ENCODE results near the gene TPM4. TPM values are rescaled to one million over a fixed set of nuclear protein-coding genes. Genes with fewer than 3 reads are reported as not detected.

Gene TPM4
- total RNA-seq, 2 experiments from 2014 or later, result 362 to 416 TPM

DNA sequence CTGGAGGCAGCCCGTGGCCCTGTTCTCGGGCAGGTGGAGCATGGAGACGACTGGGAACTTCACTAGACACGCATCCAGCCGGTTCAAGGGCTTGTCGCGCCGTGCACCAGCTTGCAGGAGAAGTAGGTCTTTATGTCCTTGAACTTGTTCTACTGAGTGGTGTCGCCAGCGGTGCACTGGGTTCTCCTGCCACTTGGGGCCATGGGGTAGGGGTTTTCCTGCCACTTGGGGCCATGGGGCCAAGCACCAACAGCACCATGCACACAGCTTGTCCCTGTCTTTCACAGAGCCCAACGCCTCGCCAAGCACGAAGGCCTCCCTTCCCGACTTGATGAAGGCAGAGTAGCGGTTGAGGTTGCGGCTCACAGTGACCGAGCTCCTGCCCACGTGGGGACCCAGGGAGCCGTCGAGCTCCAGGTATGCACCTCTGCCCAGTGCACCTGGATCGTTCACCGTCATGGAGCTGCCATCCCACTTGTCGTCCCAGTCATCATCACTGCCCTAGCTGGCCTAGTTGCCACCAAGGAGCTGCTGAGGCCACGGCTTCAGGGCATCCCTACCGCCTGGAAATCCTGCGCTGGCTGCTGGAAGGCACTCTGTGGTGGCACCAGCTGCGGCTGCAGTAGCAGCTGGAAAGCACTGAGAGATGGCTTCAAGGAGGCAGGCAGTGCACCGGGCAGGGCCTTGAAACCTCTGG is 40.5 kb upstream of the TPM4 start:
- intact Hi-C loops (cut with DNase I, micrococcal nuclease), result no loop called here
- no peak overlapping the region for H3K4me3 Mint-ChIP-seq
- peak overlapping the region; percentile 25 for H3K27ac Mint-ChIP-seq
- DNase-seq, result no peak
- H3K36me3 Mint-ChIP-seq (ENCODE audit: low read depth), result no peaks in the 10 kb centered on the region
- ChIA-PET CTCF (interaction anchor here (0.6 kb wide), 1 partner anchor 16 kb away, joined by 3 read pairs; no protein-coding TSS in a partner anchor), POLR2A (no interaction called here)
- no peaks in the 10 kb centered on the region for H3K4me1 Mint-ChIP-seq
- no peaks in the 10 kb centered on the region for H3K27me3 Mint-ChIP-seq
- no peak for ATAC-seq
- no peaks in the 10 kb centered on the region for H3K9me3 Mint-ChIP-seq (ENCODE audit: low read depth)

DNA sequence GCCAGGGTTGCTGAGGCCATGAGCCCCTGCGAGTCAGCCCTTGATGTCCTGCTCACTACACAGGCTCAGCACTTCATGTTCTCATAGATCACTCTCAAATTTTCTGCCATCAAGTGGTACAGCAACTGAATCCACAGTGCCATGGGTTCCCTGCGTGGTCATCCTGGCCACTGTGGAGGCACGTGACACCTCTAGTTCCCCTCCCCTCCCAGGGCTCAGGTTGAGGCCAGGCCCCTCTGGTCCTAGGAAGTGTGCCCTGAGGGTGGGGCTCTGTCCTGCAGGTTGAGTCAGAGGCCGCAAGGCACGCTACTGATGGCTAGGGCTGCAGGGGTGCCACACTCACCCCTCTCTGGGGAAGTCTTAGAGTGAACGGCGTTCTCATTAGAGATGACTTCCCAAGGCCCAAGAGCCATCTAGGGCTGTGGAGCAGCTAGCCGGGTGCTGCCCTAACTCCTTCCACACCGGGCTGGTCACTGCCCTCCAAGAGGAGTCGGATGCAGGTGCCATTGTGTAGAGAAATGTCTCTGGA is 39.8 kb upstream of the TPM4 start:
- POLR2A ChIA-PET, result no interaction called here
- DNase-seq (no peak), ATAC-seq (no peak)
- no peaks in the 10 kb centered on the region for H3K9me3 Mint-ChIP-seq (ENCODE audit: low read depth)
- H3K27me3 Mint-ChIP-seq, result no peaks in the 10 kb centered on the region
- intact Hi-C loops (cut with DNase I, micrococcal nuclease), result no loop called here
- no peak overlapping the region for H3K27ac Mint-ChIP-seq
- H3K36me3 Mint-ChIP-seq (ENCODE audit: low read depth), result no peaks in the 10 kb centered on the region
- CTCF ChIA-PET, result interaction anchor here (0.6 to 0.7 kb wide), 3 partner anchors 17 to 211 kb away, joined by 3 read pairs; no protein-coding TSS in a partner anchor
- H3K4me3 Mint-ChIP-seq, result no peak overlapping the region
- peaks cover 4% of the 10 kb centered on the region for H3K4me1 Mint-ChIP-seq

DNA sequence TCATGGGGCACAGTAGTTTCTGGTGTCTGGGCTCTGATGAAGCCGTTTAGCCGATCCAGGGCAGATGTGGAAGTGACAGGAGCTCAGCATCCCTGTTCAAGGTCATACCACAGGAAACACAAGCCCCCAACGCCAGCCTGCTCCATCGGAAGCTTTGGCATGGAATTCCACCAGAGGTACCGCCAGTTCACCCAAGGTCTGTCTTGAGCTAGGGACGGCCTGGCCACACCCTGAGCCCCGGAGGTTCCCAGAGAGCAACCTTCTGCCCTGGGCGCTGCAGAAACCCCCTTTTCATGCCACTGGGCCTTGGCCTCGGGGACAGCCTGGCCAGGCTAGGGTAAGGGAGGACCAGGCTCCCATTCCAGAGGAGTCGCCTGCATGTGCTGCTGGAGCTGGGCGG is 39.4 kb upstream of the TPM4 start:
- Mint-ChIP-seq H3K4me3 (no peak overlapping the region), H3K9me3 (ENCODE audit: low read depth) (no peaks in the 10 kb centered on the region), H3K27ac (no peak overlapping the region), H3K36me3 (ENCODE audit: low read depth) (no peaks in the 10 kb centered on the region), H3K4me1 (peaks cover 4% of the 10 kb centered on the region), H3K27me3 (no peaks in the 10 kb centered on the region)
- intact Hi-C loops (cut with DNase I, micrococcal nuclease), result no loop called here
- ATAC-seq, result no peak
- CTCF ChIA-PET, result interaction anchor here (0.7 kb wide), 2 partner anchors 97 to 211 kb away, joined by 3 read pairs; no protein-coding TSS in a partner anchor
- POLR2A ChIA-PET, result no interaction called here
- DNase-seq, result no peak

DNA sequence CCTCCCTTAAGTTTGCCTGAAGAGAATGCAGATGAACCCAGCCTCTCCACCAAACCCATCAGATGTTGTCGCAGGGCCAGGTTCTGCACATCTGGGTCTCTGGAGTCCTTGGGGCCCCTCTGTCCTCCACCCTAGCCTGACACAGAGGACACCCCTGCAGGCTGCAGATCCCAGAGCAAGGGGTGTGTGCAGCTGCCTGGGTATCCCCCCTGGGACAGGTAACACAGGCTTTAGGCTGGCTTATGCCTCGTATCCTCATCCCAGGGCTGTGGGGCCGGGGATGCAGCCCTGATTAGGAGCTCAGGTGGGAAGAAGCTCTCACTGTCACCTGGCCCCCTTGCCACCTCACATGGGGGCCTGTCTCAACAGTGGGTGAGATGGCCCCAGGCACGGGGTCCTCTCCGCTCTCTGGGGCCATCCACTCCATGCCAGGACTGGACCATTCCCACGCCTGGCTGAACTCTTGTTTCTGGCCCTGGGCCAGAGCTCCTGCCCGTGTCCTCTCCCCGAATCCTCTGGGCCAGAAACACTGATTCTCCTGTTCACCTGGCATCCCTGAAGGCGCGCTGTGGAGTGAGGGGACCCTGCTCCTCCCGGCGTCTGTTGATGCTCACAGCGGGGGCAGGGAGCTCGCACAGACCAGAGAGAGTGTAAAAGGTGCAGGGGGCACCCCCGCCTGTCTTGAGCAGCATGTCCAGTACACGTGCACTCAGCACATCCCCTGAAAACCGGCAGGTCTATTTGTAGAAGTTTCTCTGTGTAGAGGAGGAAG is 38.7 kb upstream of the TPM4 start:
- ATAC-seq (no peak), DNase-seq (no peak)
- POLR2A ChIA-PET, result no interaction called here
- Mint-ChIP-seq H3K27me3 (peaks cover 2% of the 10 kb centered on the region), H3K27ac (no peak overlapping the region), H3K9me3 (ENCODE audit: low read depth) (no peaks in the 10 kb centered on the region), H3K36me3 (ENCODE audit: low read depth) (no peaks in the 10 kb centered on the region), H3K4me3 (no peak overlapping the region), H3K4me1 (peaks cover 4% of the 10 kb centered on the region)
- intact Hi-C loops (cut with DNase I, micrococcal nuclease), result no loop called here
- CTCF ChIA-PET, result interaction anchor here (0.6 to 0.7 kb wide), 3 partner anchors 98 to 580 kb away, joined by 3 to 4 read pairs (median 3); no protein-coding TSS in a partner anchor

DNA sequence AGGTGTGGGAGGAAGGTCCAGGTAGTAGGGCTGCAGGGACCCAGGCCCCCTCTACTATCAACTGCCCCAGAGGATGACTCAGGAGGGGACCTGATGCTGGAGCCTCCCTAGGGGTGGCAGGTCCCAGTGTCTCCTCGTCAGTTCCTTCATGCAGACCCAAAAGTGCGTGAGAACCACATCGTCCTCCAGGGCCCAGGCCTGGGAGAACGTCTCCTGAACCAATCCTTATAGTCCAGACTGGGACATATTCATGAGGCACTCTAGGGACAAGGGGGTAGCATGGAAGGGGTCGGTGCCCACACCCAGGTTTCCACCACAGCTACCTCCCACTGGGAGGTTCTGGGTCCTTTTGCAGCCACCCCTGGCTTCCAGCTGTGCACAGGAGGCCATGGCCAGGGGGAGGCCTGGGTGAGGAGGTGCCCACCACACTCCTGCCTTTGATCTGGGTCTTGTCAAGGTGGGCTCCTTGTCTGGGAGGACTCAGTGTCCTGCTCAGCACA is 38.0 kb upstream of the TPM4 start:
- no peaks in the 10 kb centered on the region for H3K36me3 Mint-ChIP-seq (ENCODE audit: low read depth)
- ATAC-seq (no peak), DNase-seq (no peak)
- no peak overlapping the region for H3K4me3 Mint-ChIP-seq
- CTCF ChIA-PET, result interaction anchor here (0.6 kb wide), 1 partner anchor 580 kb away, joined by 4 read pairs; no protein-coding TSS in a partner anchor
- H3K27ac Mint-ChIP-seq, result no peak overlapping the region
- H3K4me1 Mint-ChIP-seq, result peaks cover 4% of the 10 kb centered on the region
- intact Hi-C loops (cut with DNase I, micrococcal nuclease), result no loop called here
- no peaks in the 10 kb centered on the region for H3K9me3 Mint-ChIP-seq (ENCODE audit: low read depth)
- H3K27me3 Mint-ChIP-seq, result peaks cover 2% of the 10 kb centered on the region
- POLR2A ChIA-PET, result no interaction called here

DNA sequence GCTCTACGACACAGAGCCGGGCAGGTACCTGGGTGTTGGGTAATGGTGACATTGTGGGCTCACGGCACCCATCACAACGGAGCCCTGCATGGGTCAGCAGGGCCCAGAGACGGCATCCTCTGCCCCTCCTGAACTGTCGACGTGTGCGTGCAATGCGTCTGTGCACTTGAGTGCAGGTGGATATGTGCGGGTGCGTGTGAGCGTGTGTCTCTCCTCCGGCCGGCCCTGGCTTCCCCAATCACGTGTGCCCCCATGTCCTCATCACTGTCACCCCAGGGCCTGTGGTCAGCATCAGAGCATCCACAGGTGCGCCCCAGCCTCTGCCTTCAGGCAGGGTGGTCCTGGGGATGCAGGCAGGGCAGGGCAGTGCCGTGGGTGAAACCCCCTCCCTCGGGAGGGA is 37.2 kb upstream of the TPM4 start:
- Mint-ChIP-seq H3K9me3 (ENCODE audit: low read depth) (no peaks in the 10 kb centered on the region), H3K36me3 (ENCODE audit: low read depth) (no peaks in the 10 kb centered on the region), H3K4me1 (peaks cover 4% of the 10 kb centered on the region), H3K4me3 (no peak overlapping the region), H3K27ac (no peak overlapping the region), H3K27me3 (peaks cover 2% of the 10 kb centered on the region)
- intact Hi-C loops (cut with DNase I, micrococcal nuclease), result no loop called here
- DNase-seq, result no peak
- no peak for ATAC-seq
- POLR2A ChIA-PET, result no interaction called here
- CTCF ChIA-PET, result interaction anchor here (0.6 to 4.0 kb wide), 2 partner anchors 146 to 385 kb away, joined by 4 to 53 read pairs; partner anchors contain the start of gene FAM32A

DNA sequence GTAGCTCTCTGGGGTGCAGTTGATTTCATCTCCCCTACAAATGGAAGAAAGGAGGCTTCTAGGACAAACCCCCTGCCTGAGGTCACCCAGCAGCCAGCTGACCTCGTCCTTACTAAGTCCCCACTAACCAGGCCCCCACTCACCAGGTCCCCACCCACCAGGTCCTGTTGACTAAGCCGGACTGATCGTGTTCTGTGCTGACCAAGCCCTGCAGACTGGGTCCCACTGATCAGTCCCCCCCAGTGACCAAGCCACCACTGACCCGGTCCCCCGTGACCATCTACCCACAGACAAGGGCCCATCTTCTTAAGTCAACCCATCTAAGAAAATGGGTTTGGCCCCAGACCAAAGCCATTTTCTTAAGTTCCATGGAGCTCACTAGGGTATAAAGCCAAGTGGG is 36.8 kb upstream of the TPM4 start:
- ChIA-PET POLR2A (no interaction called here), CTCF (interaction anchor here (0.6 to 4.0 kb wide), 6 partner anchors 24 to 385 kb away, joined by 4 to 53 read pairs (median 15); partner anchors contain the start of gene FAM32A)
- Mint-ChIP-seq H3K9me3 (ENCODE audit: low read depth) (no peaks in the 10 kb centered on the region), H3K27me3 (peaks cover 2% of the 10 kb centered on the region), H3K4me1 (peaks cover 4% of the 10 kb centered on the region), H3K27ac (no peak overlapping the region), H3K4me3 (no peak overlapping the region), H3K36me3 (ENCODE audit: low read depth) (no peaks in the 10 kb centered on the region)
- intact Hi-C loops (cut with DNase I, micrococcal nuclease), result no loop called here
- ATAC-seq, result no peak
- no peak for DNase-seq

DNA sequence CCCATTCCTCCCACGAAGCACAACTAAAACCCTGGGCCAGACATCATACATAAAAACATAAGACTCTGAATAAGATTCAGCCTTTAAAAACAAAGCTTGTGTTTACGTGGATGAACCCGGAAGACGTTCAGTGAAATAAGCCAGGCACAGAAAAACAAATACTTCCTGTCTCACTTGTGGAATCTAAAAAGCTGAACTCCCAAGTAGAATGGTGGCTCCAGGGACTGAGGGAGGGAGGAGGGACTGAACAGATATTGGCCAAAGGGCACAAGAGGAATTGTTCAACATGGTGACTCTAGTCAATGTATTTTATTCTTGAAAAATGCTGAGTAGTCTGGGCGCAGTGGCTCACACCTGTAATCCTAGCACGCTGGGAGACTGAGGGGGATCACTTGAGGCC is 35.7 kb upstream of the TPM4 start:
- intact Hi-C loops (cut with DNase I, micrococcal nuclease), result loop anchor here (1.0 to 5.0 kb wide), 6 partner anchors 40 to 346 kb away; partner anchors contain the start of genes AP1M1 (in 1 of the 2) and RAB8A (in 1 of the 2)
- Mint-ChIP-seq H3K27ac (no peak overlapping the region), H3K36me3 (ENCODE audit: low read depth) (no peaks in the 10 kb centered on the region), H3K27me3 (peaks cover 2% of the 10 kb centered on the region), H3K4me3 (no peak overlapping the region), H3K4me1 (peaks cover 4% of the 10 kb centered on the region), H3K9me3 (ENCODE audit: low read depth) (no peaks in the 10 kb centered on the region)
- DNase-seq (no peak), ATAC-seq (no peak)
- ChIA-PET POLR2A (no interaction called here), CTCF (interaction anchor here (0.6 to 4.0 kb wide), 24 partner anchors 10 to 420 kb away, joined by 3 to 53 read pairs (median 6); partner anchors contain the start of genes AP1M1, FAM32A and HSH2D)

DNA sequence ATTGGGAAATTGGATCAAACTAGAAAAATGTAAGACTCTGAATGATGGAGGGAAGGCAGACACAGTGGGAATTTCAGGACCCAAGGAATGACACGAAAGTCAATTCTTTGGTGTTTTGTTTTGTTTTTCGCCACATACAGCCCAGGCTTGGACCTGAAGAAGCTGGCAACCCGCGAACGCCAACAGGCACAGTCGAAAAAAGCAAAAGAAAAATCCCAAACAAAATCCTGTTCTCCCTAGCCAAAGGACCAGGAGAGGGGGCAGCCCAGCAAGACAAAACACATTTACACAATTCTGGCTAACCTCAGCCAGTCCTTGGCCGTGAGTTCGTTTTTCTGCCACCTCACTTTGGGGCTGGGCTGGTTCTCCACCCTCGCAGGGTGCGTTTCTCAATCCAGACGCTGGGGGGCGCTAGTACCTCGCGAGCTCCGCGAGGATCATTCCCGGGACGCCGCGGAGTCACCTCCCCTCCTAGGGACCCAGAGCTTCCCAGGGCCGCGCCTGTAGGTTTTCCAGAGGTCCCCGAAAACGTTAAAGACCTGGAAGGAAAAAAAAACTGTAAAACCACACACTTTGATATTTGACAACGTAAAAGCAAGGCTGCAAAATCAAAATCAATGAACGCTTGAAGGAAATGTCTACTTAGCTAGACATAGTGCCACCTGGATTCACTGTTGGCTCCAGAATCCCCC is 34.9 kb upstream of the TPM4 start:
- ChIA-PET POLR2A (no interaction called here), CTCF (interaction anchor here (0.6 to 4.0 kb wide), 39 partner anchors 9 to 419 kb away, joined by 3 to 53 read pairs (median 4); partner anchors contain the start of genes FAM32A and HSH2D)
- H3K4me3 Mint-ChIP-seq, result no peak overlapping the region
- no peaks in the 10 kb centered on the region for H3K36me3 Mint-ChIP-seq (ENCODE audit: low read depth)
- no peaks in the 10 kb centered on the region for H3K9me3 Mint-ChIP-seq (ENCODE audit: low read depth)
- peak; percentile 87 for DNase-seq
- peaks cover 2% of the 10 kb centered on the region for H3K27me3 Mint-ChIP-seq
- intact Hi-C loops (cut with DNase I, micrococcal nuclease), result loop anchor here (1.0 to 5.0 kb wide), 6 partner anchors 39 to 345 kb away; partner anchors contain the start of genes AP1M1 (in 1 of the 2) and RAB8A (in 1 of the 2)
- H3K4me1 Mint-ChIP-seq, result peaks cover 4% of the 10 kb centered on the region
- peak; percentile 85 for ATAC-seq
- H3K27ac Mint-ChIP-seq, result no peak overlapping the region

DNA sequence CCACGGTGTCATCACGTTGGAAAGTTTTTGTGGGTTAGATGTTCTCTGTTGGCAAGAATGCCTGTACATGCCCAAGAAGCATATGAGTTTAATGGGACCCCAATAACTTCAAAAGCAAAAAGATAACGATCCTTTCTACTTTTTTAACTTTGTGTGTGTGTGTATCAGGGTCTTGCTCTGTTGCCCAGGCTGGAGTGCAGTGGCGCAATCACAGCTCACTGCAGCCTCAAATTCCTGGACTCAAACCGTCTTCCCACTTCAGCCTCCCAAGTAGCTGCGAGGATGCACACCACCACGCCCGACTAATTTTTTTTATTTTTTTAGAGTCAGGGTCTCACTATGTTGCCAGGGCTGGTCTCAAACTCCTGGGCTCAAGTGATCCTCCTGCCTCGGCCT is 34.3 kb upstream of the TPM4 start:
- H3K27ac Mint-ChIP-seq, result no peak overlapping the region
- ChIA-PET POLR2A (interaction anchor here (0.7 kb wide), 1 partner anchor 14 kb away, joined by 3 read pairs; no protein-coding TSS in a partner anchor), CTCF (interaction anchor here (0.5 to 4.0 kb wide), 35 partner anchors 9 to 375 kb away, joined by 3 to 53 read pairs (median 4); partner anchors contain the start of genes FAM32A and HSH2D)
- H3K4me3 Mint-ChIP-seq, result no peak overlapping the region
- DNase-seq, result no peak
- no peaks in the 10 kb centered on the region for H3K36me3 Mint-ChIP-seq (ENCODE audit: low read depth)
- H3K27me3 Mint-ChIP-seq, result peaks cover 2% of the 10 kb centered on the region
- intact Hi-C loops (cut with DNase I, micrococcal nuclease), result loop anchor here (1.0 to 5.0 kb wide), 6 partner anchors 39 to 344 kb away; partner anchors contain the start of genes AP1M1 (in 1 of the 2) and RAB8A (in 1 of the 2)
- no peak for ATAC-seq
- H3K9me3 Mint-ChIP-seq (ENCODE audit: low read depth), result no peaks in the 10 kb centered on the region
- H3K4me1 Mint-ChIP-seq, result peaks cover 4% of the 10 kb centered on the region
